ENCODE data around the gene CCDC6. TPM values are rescaled to one million over a fixed set of nuclear protein-coding genes. Genes with fewer than 3 reads are reported as not detected.
A peak's percentile ranks its signal among the peaks of the same experiment; 100 is the strongest.
"Not testable (repeated sequence)": the region's sequence is repeated elsewhere in the genome, so short reads cannot be mapped to it uniquely, and the experiment has no call there.

CCDC6 gene
- total RNA-seq, 1 donor from 2014 or later, result 55.4 TPM

GRCh38 chr10:59801171-59801570 lies 105.2 kb downstream of the CCDC6 start:
- Mint-ChIP-seq H3K4me3 (no peak overlapping the region), H3K36me3 (peaks cover 63% of the 10 kb centered on the region), H3K27ac (peak overlapping the region; percentile 15), H3K27me3 (no peaks in the 10 kb centered on the region), H3K4me1 (ENCODE audit: unreplicated experiment) (peaks cover 4% of the 10 kb centered on the region), H3K9me3 (no peaks in the 10 kb centered on the region)
- TF ChIP-seq, protein P1, sequence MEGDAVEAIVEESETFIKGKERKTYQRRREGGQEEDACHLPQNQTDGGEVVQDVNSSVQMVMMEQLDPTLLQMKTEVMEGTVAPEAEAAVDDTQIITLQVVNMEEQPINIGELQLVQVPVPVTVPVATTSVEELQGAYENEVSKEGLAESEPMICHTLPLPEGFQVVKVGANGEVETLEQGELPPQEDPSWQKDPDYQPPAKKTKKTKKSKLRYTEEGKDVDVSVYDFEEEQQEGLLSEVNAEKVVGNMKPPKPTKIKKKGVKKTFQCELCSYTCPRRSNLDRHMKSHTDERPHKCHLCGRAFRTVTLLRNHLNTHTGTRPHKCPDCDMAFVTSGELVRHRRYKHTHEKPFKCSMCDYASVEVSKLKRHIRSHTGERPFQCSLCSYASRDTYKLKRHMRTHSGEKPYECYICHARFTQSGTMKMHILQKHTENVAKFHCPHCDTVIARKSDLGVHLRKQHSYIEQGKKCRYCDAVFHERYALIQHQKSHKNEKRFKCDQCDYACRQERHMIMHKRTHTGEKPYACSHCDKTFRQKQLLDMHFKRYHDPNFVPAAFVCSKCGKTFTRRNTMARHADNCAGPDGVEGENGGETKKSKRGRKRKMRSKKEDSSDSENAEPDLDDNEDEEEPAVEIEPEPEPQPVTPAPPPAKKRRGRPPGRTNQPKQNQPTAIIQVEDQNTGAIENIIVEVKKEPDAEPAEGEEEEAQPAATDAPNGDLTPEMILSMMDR (conservative IDR thresholded peaks at IDR 0.05), result no peak
- no peak for DNase-seq (ENCODE audit: extremely low spot score, unreplicated experiment)

DNA sequence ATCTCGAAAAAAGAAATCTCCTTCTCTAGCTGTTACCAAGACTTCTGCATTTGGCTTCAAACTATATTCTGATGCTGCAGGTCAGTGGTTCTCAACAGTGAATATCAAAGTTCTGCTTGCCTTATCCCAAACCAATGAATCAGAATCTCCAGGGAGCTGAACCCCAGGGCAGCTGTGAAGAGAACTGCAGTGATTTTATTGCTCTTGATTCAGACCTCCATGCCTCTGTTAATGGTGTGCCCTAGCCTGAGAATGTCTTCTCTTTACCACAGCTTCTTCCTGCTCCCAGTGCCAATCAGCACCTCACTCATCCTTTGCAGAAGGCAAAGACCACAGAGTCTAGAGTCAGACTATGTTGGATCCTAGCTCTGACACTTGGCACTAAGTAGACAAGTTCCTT lies 106.9 kb downstream of the CCDC6 start:
- DNase-seq (ENCODE audit: extremely low spot score, unreplicated experiment), result no peak
- TF ChIP-seq, protein P1 (conservative IDR thresholded peaks at IDR 0.05), result no peak
- Mint-ChIP-seq H3K27me3 (no peaks in the 10 kb centered on the region), H3K4me1 (ENCODE audit: unreplicated experiment) (peaks cover 8% of the 10 kb centered on the region), H3K4me3 (no peak overlapping the region), H3K27ac (no peak overlapping the region), H3K36me3 (peaks cover 66% of the 10 kb centered on the region), H3K9me3 (no peaks in the 10 kb centered on the region)

- Mint-ChIP-seq H3K36me3 (peaks cover 56% of the 10 kb centered on the region), H3K4me3 (no peak overlapping the region)
Measured at GRCh38 chr10:59793919-59794318, 112.4 kb downstream of the CCDC6 start.

DNA sequence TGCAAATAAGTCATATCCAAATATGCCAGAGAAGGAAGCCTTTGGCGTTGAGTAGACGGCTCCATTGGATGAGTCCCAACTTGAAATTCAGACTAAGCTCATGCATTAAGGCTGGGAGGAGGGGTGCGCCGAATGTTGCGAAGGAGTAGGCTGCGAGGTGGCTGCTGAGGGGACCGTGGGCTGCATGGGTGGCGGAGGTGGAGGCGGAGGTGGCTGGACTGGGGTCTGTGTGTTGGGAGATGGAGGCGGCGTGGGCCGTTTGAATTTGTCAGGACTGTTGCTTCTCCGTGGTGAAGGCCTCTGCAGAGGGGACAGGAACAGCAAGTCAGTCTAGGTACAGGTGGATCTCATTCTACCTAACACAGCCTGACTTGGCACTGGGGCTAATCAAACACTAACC lies 113.5 kb downstream of the CCDC6 start:
- H3K4me1 Mint-ChIP-seq (ENCODE audit: unreplicated experiment), result peaks cover 11% of the 10 kb centered on the region
- DNase-seq (ENCODE audit: extremely low spot score, unreplicated experiment), result no peak
- no peaks in the 10 kb centered on the region for H3K27me3 Mint-ChIP-seq
- TF ChIP-seq, protein P1 (conservative IDR thresholded peaks at IDR 0.05), result no peak
- H3K27ac Mint-ChIP-seq, result no peak overlapping the region
- no peak overlapping the region for H3K4me3 Mint-ChIP-seq
- no peaks in the 10 kb centered on the region for H3K9me3 Mint-ChIP-seq
- H3K36me3 Mint-ChIP-seq, result peaks cover 50% of the 10 kb centered on the region

More at GRCh38 chr10:59793919-59794318, 112.4 kb downstream of the CCDC6 start:
- Mint-ChIP-seq H3K4me1 (ENCODE audit: unreplicated experiment) (peaks cover 11% of the 10 kb centered on the region), H3K27me3 (no peaks in the 10 kb centered on the region), H3K9me3 (no peaks in the 10 kb centered on the region), H3K27ac (no peak overlapping the region)
- TF ChIP-seq, protein P1 (conservative IDR thresholded peaks at IDR 0.05), result no peak
- DNase-seq (ENCODE audit: extremely low spot score, unreplicated experiment), result no peak

DNA sequence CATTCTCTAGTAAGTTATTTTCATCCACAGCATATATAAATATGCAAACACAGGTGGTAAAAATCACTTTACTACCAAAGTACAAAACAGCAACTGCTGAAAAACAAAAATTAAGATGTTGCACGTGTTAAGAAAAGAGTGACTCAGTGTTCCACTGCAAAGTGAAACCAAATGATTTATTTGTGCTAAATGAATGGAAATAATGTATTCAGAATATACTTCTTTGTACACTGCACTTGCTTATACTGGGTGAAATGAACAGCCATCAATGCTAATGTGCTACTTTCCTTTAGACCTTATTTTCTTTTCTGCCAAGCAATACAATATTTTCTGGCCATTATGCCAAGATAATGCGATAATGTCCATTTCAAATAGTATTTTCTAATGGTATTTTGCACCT lies 114.8 kb downstream of the CCDC6 start:
- H3K4me1 Mint-ChIP-seq (ENCODE audit: unreplicated experiment), result peaks cover 11% of the 10 kb centered on the region
- TF ChIP-seq, protein P1 (conservative IDR thresholded peaks at IDR 0.05), result no peak
- H3K9me3 Mint-ChIP-seq, result no peaks in the 10 kb centered on the region
- DNase-seq (ENCODE audit: extremely low spot score, unreplicated experiment), result no peak
- no peak overlapping the region for H3K27ac Mint-ChIP-seq
- no peak overlapping the region for H3K4me3 Mint-ChIP-seq
- H3K36me3 Mint-ChIP-seq, result peaks cover 44% of the 10 kb centered on the region
- no peaks in the 10 kb centered on the region for H3K27me3 Mint-ChIP-seq

DNA sequence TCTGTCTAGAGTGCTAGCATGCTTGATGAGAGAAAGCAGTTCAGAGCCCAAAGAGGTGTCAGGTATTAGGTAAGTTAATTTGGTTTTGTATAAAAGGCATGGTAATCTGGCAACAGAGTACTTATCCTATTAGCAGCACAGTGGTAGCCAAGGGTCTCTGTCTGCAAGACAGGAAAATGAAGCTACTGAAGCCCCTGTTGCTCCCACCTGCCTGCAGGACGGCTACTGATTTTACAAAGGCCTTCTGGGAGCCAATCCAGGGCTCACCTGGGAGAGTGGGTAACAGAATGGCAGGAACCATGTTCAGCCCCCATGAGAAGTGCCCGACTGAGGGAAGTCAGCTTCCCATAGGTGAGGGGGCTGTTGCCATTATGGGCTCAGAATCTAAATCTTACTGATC lies 116.3 kb downstream of the CCDC6 start:
- Mint-ChIP-seq H3K36me3 (peaks cover 37% of the 10 kb centered on the region), H3K4me1 (ENCODE audit: unreplicated experiment) (peaks cover 11% of the 10 kb centered on the region)
- H3K9me3 Mint-ChIP-seq; DNase-seq (ENCODE audit: extremely low spot score, unreplicated experiment); H3K27ac Mint-ChIP-seq; H3K4me3 Mint-ChIP-seq; H3K27me3 Mint-ChIP-seq: not testable (repeated sequence)

DNA sequence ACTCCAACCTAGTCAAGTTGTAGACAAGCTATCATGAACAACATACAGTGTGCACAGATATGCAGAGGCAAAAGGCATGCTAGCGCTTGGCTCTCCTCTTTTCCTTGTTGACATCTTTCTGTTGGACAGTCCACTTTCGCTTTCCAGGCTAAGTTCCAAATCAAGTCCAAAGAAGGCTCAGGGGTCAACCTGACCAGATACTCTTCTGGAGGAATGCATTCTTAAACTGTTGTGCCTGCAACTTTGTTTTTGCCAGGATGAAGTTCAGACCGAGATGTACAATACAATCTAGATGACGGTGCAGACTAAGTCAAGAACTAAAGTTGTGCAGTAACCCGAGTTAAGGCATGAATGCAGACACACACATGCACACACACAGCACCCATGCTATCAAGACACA lies 117.4 kb downstream of the CCDC6 start:
- not testable (repeated sequence) for H3K9me3 Mint-ChIP-seq; H3K27me3 Mint-ChIP-seq; DNase-seq (ENCODE audit: extremely low spot score, unreplicated experiment); H3K4me1 Mint-ChIP-seq (ENCODE audit: unreplicated experiment); H3K27ac Mint-ChIP-seq; H3K4me3 Mint-ChIP-seq
- H3K36me3 Mint-ChIP-seq, result peaks cover 25% of the 10 kb centered on the region

DNA sequence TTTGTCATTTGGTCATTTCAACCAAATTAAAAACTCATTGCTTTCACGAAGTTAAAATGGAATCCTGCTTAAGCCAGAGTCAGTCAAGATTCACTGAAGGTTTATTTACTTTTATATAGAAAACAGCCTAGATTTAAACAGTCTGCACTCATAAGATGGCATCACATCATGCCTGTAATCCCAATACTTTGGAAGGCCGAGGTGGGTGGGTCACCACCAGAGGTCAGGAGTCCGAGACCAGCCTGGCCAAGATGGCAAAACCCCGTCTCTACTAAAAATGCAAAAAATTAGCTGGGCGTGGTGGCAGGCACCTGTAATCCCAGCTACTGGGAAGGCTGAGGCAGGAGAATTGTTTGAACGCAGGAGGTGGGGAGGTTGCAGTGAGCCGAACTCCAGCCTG lies 119.3 kb downstream of the CCDC6 start:
- H3K27ac Mint-ChIP-seq; H3K9me3 Mint-ChIP-seq; DNase-seq (ENCODE audit: extremely low spot score, unreplicated experiment); H3K4me3 Mint-ChIP-seq; H3K4me1 Mint-ChIP-seq (ENCODE audit: unreplicated experiment); H3K27me3 Mint-ChIP-seq: not testable (repeated sequence)
- peaks cover 13% of the 10 kb centered on the region for H3K36me3 Mint-ChIP-seq

DNA sequence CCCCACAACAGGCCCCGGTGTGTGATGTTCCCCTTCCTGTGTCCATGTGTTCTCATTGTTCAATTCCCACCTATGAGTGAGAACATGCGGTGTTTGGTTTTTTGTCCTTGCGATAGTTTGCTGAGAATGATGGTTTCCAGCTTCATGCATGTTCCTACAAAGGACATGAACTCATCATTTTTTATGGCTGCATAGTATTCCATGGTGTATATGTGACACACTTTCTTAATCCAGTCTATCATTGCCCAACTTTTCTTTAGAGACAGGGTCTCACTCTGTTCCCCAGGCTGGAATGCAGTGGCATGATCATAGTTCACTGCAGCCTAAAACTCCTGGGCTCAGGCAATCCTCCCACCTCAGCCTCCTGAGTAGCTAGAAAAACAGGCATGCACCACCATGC lies 120.9 kb downstream of the CCDC6 start:
- not testable (repeated sequence) for H3K4me1 Mint-ChIP-seq (ENCODE audit: unreplicated experiment); DNase-seq (ENCODE audit: extremely low spot score, unreplicated experiment); H3K9me3 Mint-ChIP-seq; H3K4me3 Mint-ChIP-seq; H3K36me3 Mint-ChIP-seq; H3K27me3 Mint-ChIP-seq; H3K27ac Mint-ChIP-seq

Data from type B pancreatic cell (in vitro differentiated cells).